Subcutaneous adipose tissue (tissue), 4 donors: Measurements from ENCODE around the gene SERPINA1. TPM values are rescaled to one million over a fixed set of nuclear protein-coding genes. Genes with fewer than 3 reads are reported as not detected.

ENCODE experiments used
- CTCF ChIP-seq: fragments of 450-650 bp; IDR thresholded peaks from one replicate; pipeline ENCODE4 v1.5.1; 2016; ENCODE audit warnings: low read depth, mild to moderate bottlenecking, control low read depth, antibody characterized with exemption, moderate library complexity
- total RNA-seq, 4 donors: library from RNA; depleted of rRNA; stranded (reverse); fragments of >200 nt; gene quantifications; one replicate each; pipeline ENCODE4 v1.1.0, GENCODE V29; 2016

Gene SERPINA1
- total RNA-seq, 4 donors from 2014 or later: 2.1 to 10.4 (median 3.7) TPM

- no peak for TF ChIP-seq CTCF
Observed at GRCh38 chr14:94385553-94386057, 2.8 kb downstream of the SERPINA1 start.

- TF ChIP-seq CTCF: no peak
Observed at GRCh38 chr14:94384342-94384741, 4.1 kb downstream of the SERPINA1 start.

GRCh38 chr14:94383777-94384176 is 4.6 kb downstream of the SERPINA1 start:
- TF ChIP-seq CTCF: no peak

- TF ChIP-seq CTCF: no peak
Observed at GRCh38 chr14:94382716-94383596, 5.4 kb downstream of the SERPINA1 start.

GRCh38 chr14:94382099-94382715 is 6.2 kb downstream of the SERPINA1 start:
- no peak for TF ChIP-seq CTCF

- no peak for TF ChIP-seq CTCF
Observed at GRCh38 chr14:94381149-94382030, 7.0 kb downstream of the SERPINA1 start.
